ENCODE data around the gene CHD5. TPM values are rescaled to one million over a fixed set of nuclear protein-coding genes. Genes with fewer than 3 reads are reported as not detected.
"Not testable (repeated sequence)": the region's sequence is repeated elsewhere in the genome, so short reads cannot be mapped to it uniquely, and the experiment has no call there.

CHD5 gene
- total and polyA plus RNA-seq, 7 experiments from 2014 or later = 0.14 to 2.8 (median 0.37) TPM; not detected in 2

DNA sequence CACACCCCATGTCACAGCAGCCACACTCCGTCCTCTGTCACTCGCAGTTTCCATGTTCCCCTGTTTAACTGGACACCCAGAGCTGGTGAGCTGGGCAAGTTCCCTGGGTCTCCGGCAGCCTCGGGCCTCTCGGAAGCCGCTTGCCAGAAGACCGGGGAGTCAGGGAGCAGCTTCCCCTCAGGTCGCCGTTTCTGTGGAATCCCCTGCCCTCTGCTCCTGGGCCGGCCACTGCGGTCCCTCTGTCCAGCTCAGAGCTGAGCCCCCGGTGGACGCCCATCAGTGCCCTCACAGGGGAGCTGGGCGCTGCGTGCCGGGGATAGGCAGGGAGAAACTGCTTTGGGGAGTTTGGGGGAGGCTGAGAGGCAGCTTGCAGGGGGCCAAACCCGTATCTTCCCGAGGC lies 96.7 kb downstream of the CHD5 start:
- Mint-ChIP-seq H3K27me3 (no peaks in the 10 kb centered on the region), H3K36me3 (peaks cover 0 to 30% (median 4%) of the 10 kb centered on the region in 5 donors), H3K9me3 (no peaks in the 10 kb centered on the region), H3K27ac (no peak overlapping the region), H3K4me3 (no peak overlapping the region), H3K4me1 (peaks cover 0 to 4% (median 0%) of the 10 kb centered on the region in 7 donors)
- no peaks in the 10 kb centered on the region for H3K4me1 ChIP-seq (ENCODE audit: control insufficient read depth in 2 of 2, insufficient read depth in 2 of 2, low read length in 2 of 2)
- intact Hi-C loops (cut with micrococcal nuclease) = no loop called here
- DNase-seq (no peak), ATAC-seq (no peak)
- peaks cover 0 to 90% (median 10%) of the 10 kb centered on the region in 3 experiments for H3K36me3 ChIP-seq (ENCODE audit: control insufficient read depth in 2 of 3, insufficient read depth in 3 of 3, low read length in 3 of 3)
- no peak overlapping the region for H3K27ac ChIP-seq (ENCODE audit: low read depth, low read length)
- H3K4me3 ChIP-seq (ENCODE audit: low read length) = no peak overlapping the region
- ChIA-PET CTCF (interaction anchor here (0.7 kb wide), 1 partner anchor 16 kb away, joined by 3 read pairs; no protein-coding TSS in a partner anchor), POLR2A (no interaction called here)
- H3K9me3 ChIP-seq (ENCODE audit: control insufficient read depth in 2 of 3, low read length in 3 of 3) = no peaks in the 10 kb centered on the region
- H3K27me3 ChIP-seq (ENCODE audit: control insufficient read depth in 2 of 2, insufficient read depth in 2 of 2, low read length in 2 of 2) = no peaks in the 10 kb centered on the region

DNA sequence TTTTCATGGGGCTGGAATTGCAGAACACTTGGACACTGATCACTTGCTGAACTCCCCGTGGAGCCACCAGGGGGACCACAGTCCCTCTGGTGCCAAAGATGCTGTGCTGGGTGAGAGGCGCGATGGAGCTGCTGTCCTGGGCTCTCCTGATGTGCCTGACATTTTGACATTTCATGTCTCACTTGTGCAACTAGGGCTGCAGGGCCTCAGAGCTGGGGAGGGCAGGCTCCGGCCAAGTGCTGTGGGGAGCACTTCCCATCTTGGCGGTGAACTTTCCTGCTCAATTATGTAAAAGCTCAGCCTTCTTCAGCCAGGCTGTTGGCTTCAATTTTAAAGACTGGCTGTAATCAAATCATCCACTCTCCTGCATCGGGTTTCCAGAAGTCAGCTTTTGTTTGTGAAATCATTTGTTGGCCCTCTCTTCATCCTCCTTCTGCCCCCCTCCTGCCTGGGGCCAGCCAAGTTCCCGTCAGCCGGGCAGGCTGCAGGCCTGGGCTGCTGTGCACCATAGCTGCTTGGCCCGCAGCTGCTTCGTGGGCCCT lies 97.6 kb downstream of the CHD5 start:
- intact Hi-C loops (cut with micrococcal nuclease) = no loop called here
- Mint-ChIP-seq H3K27ac (no peak overlapping the region), H3K4me1 (peaks cover 0 to 7% (median 0%) of the 10 kb centered on the region in 7 donors), H3K4me3 (no peak overlapping the region), H3K27me3 (no peaks in the 10 kb centered on the region), H3K36me3 (peaks cover 0 to 33% (median 6%) of the 10 kb centered on the region in 5 donors), H3K9me3 (no peaks in the 10 kb centered on the region)
- DNase-seq = no peak
- Histone ChIP-seq H3K27ac (ENCODE audit: low read depth, low read length) (no peak overlapping the region), H3K9me3 (ENCODE audit: control insufficient read depth in 2 of 3, low read length in 3 of 3) (no peaks in the 10 kb centered on the region), H3K36me3 (ENCODE audit: control insufficient read depth in 2 of 3, insufficient read depth in 3 of 3, low read length in 3 of 3) (peaks cover 0 to 95% (median 10%) of the 10 kb centered on the region in 3 experiments), H3K4me3 (ENCODE audit: low read length) (no peak overlapping the region), H3K27me3 (ENCODE audit: control insufficient read depth in 2 of 2, insufficient read depth in 2 of 2, low read length in 2 of 2) (no peaks in the 10 kb centered on the region), H3K4me1 (ENCODE audit: control insufficient read depth in 2 of 2, insufficient read depth in 2 of 2, low read length in 2 of 2) (no peaks in the 10 kb centered on the region)
- ChIA-PET CTCF (no interaction called here), POLR2A (interaction anchor here (0.6 kb wide), 1 partner anchor 32 kb away, joined by 3 read pairs; no protein-coding TSS in a partner anchor)
- no peak for ATAC-seq

DNA sequence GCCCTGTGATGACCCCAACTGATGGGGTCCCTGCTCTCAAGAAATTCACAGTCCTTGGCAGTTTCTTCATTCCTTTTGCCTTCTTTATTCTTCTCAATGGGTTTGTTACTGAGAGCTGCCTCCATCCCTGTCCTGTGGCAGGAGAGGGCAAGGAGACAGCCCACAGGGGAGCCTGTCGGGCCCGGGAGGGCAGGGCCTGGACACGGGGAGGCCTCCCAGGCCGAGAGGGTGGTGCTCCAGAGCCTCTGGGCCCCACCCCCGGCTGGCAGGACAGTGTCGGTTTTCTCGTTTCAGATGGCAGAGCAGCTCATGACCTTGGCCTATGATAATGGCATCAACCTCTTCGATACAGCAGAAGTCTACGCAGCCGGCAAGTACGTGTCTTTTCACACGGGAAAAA lies 98.2 kb downstream of the CHD5 start:
- H3K27me3 Mint-ChIP-seq = no peaks in the 10 kb centered on the region
- ATAC-seq (no peak), DNase-seq (no peak)
- peaks cover 0 to 8% (median 0%) of the 10 kb centered on the region in 7 donors for H3K4me1 Mint-ChIP-seq
- peaks cover 0 to 95% (median 10%) of the 10 kb centered on the region in 3 experiments for H3K36me3 ChIP-seq (ENCODE audit: control insufficient read depth in 2 of 3, insufficient read depth in 3 of 3, low read length in 3 of 3)
- H3K9me3 ChIP-seq (ENCODE audit: control insufficient read depth in 2 of 3, low read length in 3 of 3) = no peaks in the 10 kb centered on the region
- no peak overlapping the region for H3K27ac Mint-ChIP-seq
- H3K36me3 Mint-ChIP-seq = peaks cover 0 to 37% (median 9%) of the 10 kb centered on the region in 5 donors
- H3K4me3 Mint-ChIP-seq = no peak overlapping the region
- POLR2A ChIA-PET = interaction anchor here (0.6 kb wide), 1 partner anchor 33 kb away, joined by 3 read pairs; no protein-coding TSS in a partner anchor
- intact Hi-C loops (cut with micrococcal nuclease) = no loop called here
- no peaks in the 10 kb centered on the region for H3K4me1 ChIP-seq (ENCODE audit: control insufficient read depth in 2 of 2, insufficient read depth in 2 of 2, low read length in 2 of 2)
- no peak overlapping the region for H3K27ac ChIP-seq (ENCODE audit: low read depth, low read length)
- no peak overlapping the region for H3K4me3 ChIP-seq (ENCODE audit: low read length)
- H3K27me3 ChIP-seq (ENCODE audit: control insufficient read depth in 2 of 2, insufficient read depth in 2 of 2, low read length in 2 of 2) = no peaks in the 10 kb centered on the region
- no peaks in the 10 kb centered on the region for H3K9me3 Mint-ChIP-seq
- CTCF ChIA-PET = no interaction called here

DNA sequence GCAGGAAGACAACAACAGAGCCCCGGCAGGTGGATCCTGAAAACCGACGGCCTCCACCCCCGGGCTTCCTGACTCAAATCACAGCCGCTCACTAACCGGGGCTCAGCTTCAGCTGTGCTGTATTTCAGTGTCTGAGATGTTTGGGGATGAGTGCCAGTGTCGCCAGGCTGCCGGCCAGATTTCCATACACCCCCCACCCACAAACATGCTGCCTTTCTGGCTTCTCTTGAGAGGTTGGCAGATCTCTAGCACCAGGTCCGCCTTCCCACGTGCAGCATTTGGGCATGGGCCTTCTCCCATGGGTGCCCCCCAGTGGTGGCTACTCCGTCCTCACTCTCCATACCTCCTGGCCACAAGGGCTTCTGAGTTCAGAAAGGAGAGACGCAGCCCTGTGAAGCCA lies 99.7 kb downstream of the CHD5 start:
- no peaks in the 10 kb centered on the region for H3K27me3 ChIP-seq (ENCODE audit: control insufficient read depth in 2 of 2, insufficient read depth in 2 of 2, low read length in 2 of 2)
- intact Hi-C loops (cut with micrococcal nuclease) = no loop called here
- DNase-seq (no peak), ATAC-seq (no peak)
- no peaks in the 10 kb centered on the region for H3K9me3 ChIP-seq (ENCODE audit: control insufficient read depth in 2 of 3, low read length in 3 of 3)
- ChIA-PET CTCF (no interaction called here), POLR2A (no interaction called here)
- Mint-ChIP-seq H3K27me3 (no peaks in the 10 kb centered on the region), H3K4me1 (peaks cover 0 to 7% (median 0%) of the 10 kb centered on the region in 7 donors), H3K36me3 (peaks cover 0 to 42% (median 13%) of the 10 kb centered on the region in 5 donors), H3K9me3 (no peaks in the 10 kb centered on the region), H3K27ac (no peak overlapping the region), H3K4me3 (no peak overlapping the region)
- H3K4me1 ChIP-seq (ENCODE audit: control insufficient read depth in 2 of 2, insufficient read depth in 2 of 2, low read length in 2 of 2) = no peaks in the 10 kb centered on the region
- no peak overlapping the region for H3K4me3 ChIP-seq (ENCODE audit: low read length)
- H3K36me3 ChIP-seq (ENCODE audit: control insufficient read depth in 2 of 3, insufficient read depth in 3 of 3, low read length in 3 of 3) = peaks cover 0 to 96% (median 10%) of the 10 kb centered on the region in 3 experiments
- no peak overlapping the region for H3K27ac ChIP-seq (ENCODE audit: low read depth, low read length)

DNA sequence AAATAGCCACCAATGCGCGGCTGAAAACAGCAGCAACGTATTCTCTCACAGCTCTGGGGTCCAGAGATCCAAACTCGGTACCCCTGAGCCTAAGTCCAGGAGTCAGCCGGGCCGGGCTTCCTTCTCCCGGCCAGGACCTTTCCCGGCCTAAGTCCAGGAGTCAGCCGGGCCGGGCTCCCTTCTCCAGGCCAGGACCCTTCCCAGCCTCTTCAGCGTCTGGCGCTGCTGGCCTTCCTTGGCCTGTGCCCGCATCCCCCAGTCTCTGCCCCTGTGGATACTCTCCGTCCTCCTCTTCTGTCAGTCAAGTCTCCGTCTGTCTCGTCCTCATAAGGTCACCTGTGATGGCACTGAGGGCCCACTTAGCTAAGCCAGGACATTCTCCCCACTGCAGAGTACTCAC lies 102.2 kb downstream of the CHD5 start:
- intact Hi-C loops (cut with micrococcal nuclease) = no loop called here
- no peak overlapping the region for H3K27ac ChIP-seq (ENCODE audit: low read depth, low read length)
- ChIA-PET CTCF (no interaction called here), POLR2A (no interaction called here)
- H3K27me3 ChIP-seq (ENCODE audit: control insufficient read depth in 2 of 2, insufficient read depth in 2 of 2, low read length in 2 of 2) = no peaks in the 10 kb centered on the region
- Mint-ChIP-seq H3K4me1 (peaks cover 0 to 7% (median 0%) of the 10 kb centered on the region in 7 donors), H3K36me3 (peaks cover 4 to 41% (median 14%) of the 10 kb centered on the region in 5 donors), H3K27me3 (no peaks in the 10 kb centered on the region), H3K4me3 (no peak overlapping the region), H3K9me3 (no peaks in the 10 kb centered on the region), H3K27ac (no peak overlapping the region)
- peaks cover 0 to 97% (median 21%) of the 10 kb centered on the region in 3 experiments for H3K36me3 ChIP-seq (ENCODE audit: control insufficient read depth in 2 of 3, insufficient read depth in 3 of 3, low read length in 3 of 3)
- H3K4me1 ChIP-seq (ENCODE audit: control insufficient read depth in 2 of 2, insufficient read depth in 2 of 2, low read length in 2 of 2) = no peaks in the 10 kb centered on the region
- H3K4me3 ChIP-seq (ENCODE audit: low read length) = no peak overlapping the region
- no peak for DNase-seq
- no peaks in the 10 kb centered on the region for H3K9me3 ChIP-seq (ENCODE audit: control insufficient read depth in 2 of 3, low read length in 3 of 3)
- ATAC-seq = no peak

DNA sequence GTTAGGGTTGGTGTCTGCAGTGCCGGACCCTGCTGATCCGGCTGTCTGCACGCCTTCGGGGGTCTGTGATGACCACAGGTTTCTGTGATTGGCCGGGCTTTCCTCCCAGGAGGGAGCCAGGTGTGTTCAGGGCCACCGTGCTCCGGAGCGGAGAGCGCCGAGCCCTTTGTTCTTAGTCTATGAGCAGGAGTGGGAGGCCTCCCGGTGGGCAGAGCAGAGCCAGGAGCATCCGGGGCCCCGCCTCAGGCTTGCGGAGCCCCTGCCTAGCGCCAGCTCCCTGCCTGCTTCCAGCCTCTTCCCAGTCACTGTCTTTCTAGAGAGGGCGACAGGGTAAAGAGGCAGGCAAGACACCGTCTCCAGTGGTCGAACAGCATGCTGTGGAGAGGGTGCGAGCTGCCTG lies 102.6 kb downstream of the CHD5 start:
- Mint-ChIP-seq H3K27ac (no peak overlapping the region), H3K27me3 (no peaks in the 10 kb centered on the region), H3K4me1 (peaks cover 0 to 7% (median 0%) of the 10 kb centered on the region in 7 donors), H3K36me3 (peaks cover 4 to 39% (median 14%) of the 10 kb centered on the region in 5 donors), H3K4me3 (no peak overlapping the region), H3K9me3 (no peaks in the 10 kb centered on the region)
- DNase-seq (no peak), ATAC-seq (no peak)
- ChIA-PET POLR2A (no interaction called here), CTCF (no interaction called here)
- H3K4me1 ChIP-seq (ENCODE audit: control insufficient read depth in 2 of 2, insufficient read depth in 2 of 2, low read length in 2 of 2) = no peaks in the 10 kb centered on the region
- H3K27ac ChIP-seq (ENCODE audit: low read depth, low read length) = no peak overlapping the region
- intact Hi-C loops (cut with micrococcal nuclease) = no loop called here
- no peaks in the 10 kb centered on the region for H3K9me3 ChIP-seq (ENCODE audit: control insufficient read depth in 2 of 3, low read length in 3 of 3)
- H3K36me3 ChIP-seq (ENCODE audit: control insufficient read depth in 2 of 3, insufficient read depth in 3 of 3, low read length in 3 of 3) = peaks cover 0 to 97% (median 21%) of the 10 kb centered on the region in 3 experiments
- no peak overlapping the region for H3K4me3 ChIP-seq (ENCODE audit: low read length)
- no peaks in the 10 kb centered on the region for H3K27me3 ChIP-seq (ENCODE audit: control insufficient read depth in 2 of 2, insufficient read depth in 2 of 2, low read length in 2 of 2)

DNA sequence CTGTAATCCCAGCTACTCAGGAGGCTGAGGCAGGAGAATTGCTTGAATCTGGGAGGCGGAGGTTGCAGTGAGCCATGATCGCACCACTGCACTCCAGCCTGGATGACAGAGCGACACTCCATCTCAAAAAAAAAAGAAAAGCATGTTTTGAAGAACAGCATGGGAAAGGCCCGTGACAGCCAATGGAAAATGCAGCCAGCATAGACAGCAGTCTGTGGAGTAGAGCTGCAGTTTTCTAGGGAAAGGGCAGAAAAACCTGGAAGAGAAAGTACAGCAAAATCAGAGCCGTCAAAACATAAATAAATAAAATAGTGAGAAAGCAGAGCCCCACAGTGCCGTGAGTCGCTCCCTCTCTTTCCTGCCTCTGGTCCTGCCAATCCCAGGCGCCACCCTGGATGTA lies 103.1 kb downstream of the CHD5 start:
- H3K9me3 Mint-ChIP-seq = not testable (repeated sequence)

More for the DNA sequence above, 103.1 kb downstream of the CHD5 start:
- H3K4me1 Mint-ChIP-seq; H3K9me3 ChIP-seq (ENCODE audit: control insufficient read depth in 2 of 3, low read length in 3 of 3); POLR2A ChIA-PET; ATAC-seq; H3K27me3 ChIP-seq (ENCODE audit: control insufficient read depth in 2 of 2, insufficient read depth in 2 of 2, low read length in 2 of 2); H3K27me3 Mint-ChIP-seq; DNase-seq; H3K4me3 ChIP-seq (ENCODE audit: low read length); H3K27ac ChIP-seq (ENCODE audit: low read depth, low read length); H3K4me1 ChIP-seq (ENCODE audit: control insufficient read depth in 2 of 2, insufficient read depth in 2 of 2, low read length in 2 of 2); H3K4me3 Mint-ChIP-seq; intact Hi-C loops (cut with micrococcal nuclease): not testable (repeated sequence)
- H3K27ac Mint-ChIP-seq = peak overlapping the region in 1 of 9 donors; percentile 45
- H3K36me3 Mint-ChIP-seq = peaks cover 4 to 35% (median 14%) of the 10 kb centered on the region in 5 donors
- CTCF ChIA-PET = interaction anchor here (0.6 kb wide), 1 partner anchor 9 kb away, joined by 3 read pairs; no protein-coding TSS in a partner anchor
- peaks cover 0 to 97% (median 21%) of the 10 kb centered on the region in 3 experiments for H3K36me3 ChIP-seq (ENCODE audit: control insufficient read depth in 2 of 3, insufficient read depth in 3 of 3, low read length in 3 of 3)
